ENCODE data around the gene GPC5. TPM values are rescaled to one million over a fixed set of nuclear protein-coding genes. Genes with fewer than 3 reads are reported as not detected.

Gene GPC5
- polyA plus RNA-seq, 1 experiment, result not detected

DNA sequence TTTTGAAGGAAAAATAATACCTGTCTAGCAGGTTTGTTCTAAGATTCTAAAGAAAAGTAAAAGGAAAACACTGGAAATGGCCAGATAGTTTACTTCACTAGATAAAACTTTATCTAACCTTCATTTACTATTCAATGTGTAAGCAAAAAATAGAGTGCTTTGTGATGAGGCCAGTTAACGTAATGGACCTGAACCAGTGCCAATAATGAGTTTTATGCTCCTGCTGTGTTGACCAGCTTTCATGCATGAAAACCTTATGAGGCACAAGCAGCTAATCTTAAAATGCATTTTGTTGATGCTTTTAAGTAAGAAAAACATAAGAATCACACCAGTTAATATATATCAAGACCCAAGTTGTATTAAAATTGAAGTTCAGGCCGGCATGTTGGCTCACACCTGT, 1211.0 kb downstream of the GPC5 start:
- POLR2A ChIA-PET, result no interaction called here

DNA sequence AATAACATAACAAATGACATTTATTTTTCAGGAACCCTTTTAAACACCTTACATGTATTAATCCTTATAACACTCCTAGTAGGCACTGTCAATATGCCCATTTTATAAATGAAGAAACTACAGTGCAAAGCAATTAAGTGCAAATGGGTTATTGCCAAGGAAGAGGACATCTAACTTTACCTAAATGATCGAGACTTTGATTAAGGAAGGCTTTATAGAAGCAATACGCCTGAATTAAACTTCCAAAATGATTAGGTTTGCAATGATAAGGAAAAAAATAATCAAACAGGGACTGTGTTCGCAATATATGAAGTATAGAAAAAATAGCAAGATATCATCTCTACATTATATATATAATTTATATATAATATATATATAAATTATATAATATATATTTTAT, 1214.5 kb downstream of the GPC5 start:
- no peak for DNase-seq (ENCODE audit: low read depth)
- Histone ChIP-seq H3K4me3 (ENCODE audit: low read depth, low read length) (no peak overlapping the region), H3K27me3 (ENCODE audit: control insufficient read depth, insufficient read depth, low read length) (no peaks in the 10 kb centered on the region), H3K36me3 (ENCODE audit: control insufficient read depth, insufficient read depth, low read length) (no peaks in the 10 kb centered on the region)
- ChIA-PET POLR2A (no interaction called here), CTCF (no interaction called here)
- TF ChIP-seq, protein P1, sequence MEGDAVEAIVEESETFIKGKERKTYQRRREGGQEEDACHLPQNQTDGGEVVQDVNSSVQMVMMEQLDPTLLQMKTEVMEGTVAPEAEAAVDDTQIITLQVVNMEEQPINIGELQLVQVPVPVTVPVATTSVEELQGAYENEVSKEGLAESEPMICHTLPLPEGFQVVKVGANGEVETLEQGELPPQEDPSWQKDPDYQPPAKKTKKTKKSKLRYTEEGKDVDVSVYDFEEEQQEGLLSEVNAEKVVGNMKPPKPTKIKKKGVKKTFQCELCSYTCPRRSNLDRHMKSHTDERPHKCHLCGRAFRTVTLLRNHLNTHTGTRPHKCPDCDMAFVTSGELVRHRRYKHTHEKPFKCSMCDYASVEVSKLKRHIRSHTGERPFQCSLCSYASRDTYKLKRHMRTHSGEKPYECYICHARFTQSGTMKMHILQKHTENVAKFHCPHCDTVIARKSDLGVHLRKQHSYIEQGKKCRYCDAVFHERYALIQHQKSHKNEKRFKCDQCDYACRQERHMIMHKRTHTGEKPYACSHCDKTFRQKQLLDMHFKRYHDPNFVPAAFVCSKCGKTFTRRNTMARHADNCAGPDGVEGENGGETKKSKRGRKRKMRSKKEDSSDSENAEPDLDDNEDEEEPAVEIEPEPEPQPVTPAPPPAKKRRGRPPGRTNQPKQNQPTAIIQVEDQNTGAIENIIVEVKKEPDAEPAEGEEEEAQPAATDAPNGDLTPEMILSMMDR (IDR thresholded peaks at IDR 0.05; ENCODE audit: insufficient read depth, low read depth, low read length), result no peak

More for the DNA sequence above, 1211.0 kb downstream of the GPC5 start:
- DNase-seq (ENCODE audit: low read depth), result no peak
- CTCF ChIA-PET, result no interaction called here
- Histone ChIP-seq H3K4me3 (ENCODE audit: low read depth, low read length) (no peak overlapping the region), H3K27me3 (ENCODE audit: control insufficient read depth, insufficient read depth, low read length) (no peaks in the 10 kb centered on the region), H3K36me3 (ENCODE audit: control insufficient read depth, insufficient read depth, low read length) (no peaks in the 10 kb centered on the region)
- TF ChIP-seq, protein P1 (IDR thresholded peaks at IDR 0.05; ENCODE audit: insufficient read depth, low read depth, low read length), result no peak

DNA sequence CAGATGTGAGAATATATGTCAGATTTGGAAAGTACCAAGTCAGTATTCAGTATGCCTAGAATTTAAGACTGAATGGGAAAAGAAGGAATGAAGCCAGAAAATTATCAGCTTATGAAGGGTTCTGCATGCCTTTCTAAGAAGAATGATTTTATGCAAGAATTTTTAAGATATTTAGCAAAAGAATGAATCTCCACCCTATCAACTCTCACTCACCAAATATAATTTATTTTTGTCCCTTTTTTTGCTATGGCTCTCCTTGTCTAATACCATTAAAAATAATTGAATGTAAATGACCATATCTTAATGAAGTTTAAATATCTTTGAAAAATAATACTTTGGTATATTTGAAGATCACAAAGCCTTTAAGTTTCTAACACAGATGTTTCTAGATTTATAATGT, 1215.5 kb downstream of the GPC5 start:
- DNase-seq (ENCODE audit: low read depth), result no peak
- Histone ChIP-seq H3K4me3 (ENCODE audit: low read depth, low read length) (no peak overlapping the region), H3K27me3 (ENCODE audit: control insufficient read depth, insufficient read depth, low read length) (no peaks in the 10 kb centered on the region), H3K36me3 (ENCODE audit: control insufficient read depth, insufficient read depth, low read length) (no peaks in the 10 kb centered on the region)
- ChIA-PET CTCF (no interaction called here), POLR2A (no interaction called here)
- TF ChIP-seq, protein P1 (IDR thresholded peaks at IDR 0.05; ENCODE audit: insufficient read depth, low read depth, low read length), result no peak

DNA sequence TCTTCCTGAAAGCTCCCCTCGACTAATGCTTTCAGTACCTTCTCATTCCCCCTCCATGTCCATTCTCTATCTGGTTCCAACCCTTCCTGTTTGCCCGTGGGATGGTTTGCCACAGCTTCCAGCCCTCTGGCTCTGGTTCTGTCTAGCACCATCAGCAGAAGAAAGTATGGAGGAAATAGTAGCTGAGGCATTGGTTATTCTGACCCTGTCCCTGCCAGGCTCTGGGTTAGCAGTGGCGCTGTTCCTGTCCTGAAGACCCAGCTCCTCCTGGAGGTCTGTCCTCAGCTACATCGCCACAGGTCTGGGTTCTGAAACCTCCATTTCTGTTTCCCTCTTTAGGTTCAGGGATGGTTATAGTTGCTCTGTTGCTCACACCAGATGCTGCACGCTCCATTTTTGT, 1223.6 kb downstream of the GPC5 start:
- Histone ChIP-seq H3K27me3 (ENCODE audit: control insufficient read depth, insufficient read depth, low read length) (no peaks in the 10 kb centered on the region), H3K36me3 (ENCODE audit: control insufficient read depth, insufficient read depth, low read length) (no peaks in the 10 kb centered on the region), H3K4me3 (ENCODE audit: low read depth, low read length) (no peak overlapping the region)
- ChIA-PET POLR2A (no interaction called here), CTCF (no interaction called here)
- TF ChIP-seq, protein P1 (IDR thresholded peaks at IDR 0.05; ENCODE audit: insufficient read depth, low read depth, low read length), result no peak
- no peak for DNase-seq (ENCODE audit: low read depth)

DNA sequence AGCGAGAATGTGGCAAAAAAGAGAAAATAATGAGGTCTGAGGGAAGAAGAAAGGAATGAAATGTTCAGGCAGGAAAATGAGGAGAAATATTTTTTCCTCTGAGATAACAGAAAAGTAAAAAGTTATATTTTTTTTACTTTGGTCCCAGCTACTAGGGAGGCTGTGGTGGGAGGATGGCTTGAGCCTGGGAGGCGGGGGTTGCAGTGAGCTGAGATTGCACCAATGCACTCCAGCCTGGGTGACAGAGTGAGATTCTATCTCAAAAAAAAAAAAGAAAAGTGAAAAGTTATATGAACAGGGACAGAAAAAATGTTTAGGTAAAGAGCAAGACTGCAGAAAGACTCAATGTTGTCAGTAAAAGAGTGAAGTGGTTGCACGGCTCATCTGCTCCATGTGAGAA, 1224.5 kb downstream of the GPC5 start:
- H3K36me3 ChIP-seq (ENCODE audit: control insufficient read depth, insufficient read depth, low read length), result no peaks in the 10 kb centered on the region
- POLR2A ChIA-PET, result no interaction called here

More for the DNA sequence above, 1224.5 kb downstream of the GPC5 start:
- Histone ChIP-seq H3K27me3 (ENCODE audit: control insufficient read depth, insufficient read depth, low read length) (no peaks in the 10 kb centered on the region), H3K4me3 (ENCODE audit: low read depth, low read length) (no peak overlapping the region)
- no peak for DNase-seq (ENCODE audit: low read depth)
- TF ChIP-seq, protein P1 (IDR thresholded peaks at IDR 0.05; ENCODE audit: insufficient read depth, low read depth, low read length), result no peak
- CTCF ChIA-PET, result no interaction called here
